Measurements from ENCODE around the gene PIGT.

Gene PIGT

DNA sequence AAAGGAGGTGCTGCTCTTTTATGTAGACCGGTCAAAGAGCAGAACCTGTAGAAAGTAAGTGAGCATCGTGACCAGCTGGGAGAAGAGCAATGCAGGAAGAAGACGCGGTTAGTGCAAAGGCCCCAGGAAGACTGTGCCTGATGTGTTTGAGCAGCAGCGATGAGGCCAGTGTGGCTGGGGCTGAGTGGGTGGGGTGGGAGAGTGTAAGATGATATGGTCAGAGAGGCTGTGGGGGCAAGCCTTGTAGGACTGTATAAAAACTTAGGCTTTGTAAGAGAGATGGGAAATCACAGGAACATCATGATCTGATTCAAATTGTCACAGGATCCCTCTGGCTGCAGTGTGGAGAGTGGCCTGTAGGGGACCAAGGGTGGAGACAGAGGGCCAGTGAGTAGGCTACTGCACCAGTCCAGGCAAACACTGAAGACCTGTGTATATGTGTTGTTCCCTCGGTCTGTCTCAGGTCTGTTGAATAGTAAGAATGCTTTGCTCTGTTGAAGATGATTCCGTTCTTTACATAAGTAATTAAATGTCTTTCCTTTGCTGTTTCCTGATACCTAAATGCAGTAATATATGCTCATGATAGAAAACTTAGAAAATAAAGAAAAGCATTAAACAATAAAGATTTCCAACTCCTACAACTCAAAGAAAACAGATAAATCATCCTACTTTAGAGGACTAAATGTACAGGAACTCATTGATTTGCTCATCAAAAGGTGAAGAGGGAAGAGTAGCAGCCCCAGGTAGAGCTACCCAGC, 30.0 kb downstream of the PIGT start:
- Histone ChIP-seq H2BK120ac (ENCODE audit: insufficient read depth, low read length, poor library complexity) (peak overlapping the region; percentile 65), H4K8ac (ENCODE audit: low read depth, low read length) (peak overlapping the region; percentile 55), H3K9ac (ENCODE audit: low read length) (no peak overlapping the region), H3K4me3 (ENCODE audit: low read depth, low read length) (no peak overlapping the region), H3K14ac (ENCODE audit: low read length) (peak overlapping the region; percentile 58), H2AFZ (ENCODE audit: insufficient read depth, low read length, poor library complexity) (no peak overlapping the region), H3K9me3 (ENCODE audit: insufficient read depth, low read depth, low read length) (peaks cover 2% of the 10 kb centered on the region), H3K79me1 (ENCODE audit: low read length) (peaks cover 22% of the 10 kb centered on the region), H2BK5ac (ENCODE audit: low read depth, low read length, poor library complexity) (peak overlapping the region; percentile 53), H3K18ac (ENCODE audit: low read length) (peak overlapping the region; percentile 24), H3K79me2 (ENCODE audit: control insufficient read depth, insufficient read depth, low read length, poor library complexity) (peaks cover 3% of the 10 kb centered on the region), H3K36me3 (ENCODE audit: control insufficient read depth in 1 of 2, insufficient read depth in 2 of 2, low read length in 2 of 2) (no peaks in the 10 kb centered on the region), H3K4me1 (ENCODE audit: control insufficient read depth in 1 of 2, insufficient read depth in 2 of 2, low read length in 2 of 2) (peaks cover 34 to 36% of the 10 kb centered on the region in 2 experiments), H3K27me3 (ENCODE audit: insufficient read depth, low read length) (no peaks in the 10 kb centered on the region), H2AK5ac (ENCODE audit: low read length) (peak overlapping the region; percentile 91), H3K4me2 (ENCODE audit: low read length) (no peak overlapping the region), H4K12ac (ENCODE audit: low read depth, low read length) (no peak overlapping the region), H3K4ac (ENCODE audit: low read depth, low read length) (peak overlapping the region; percentile 24), H3K23ac (ENCODE audit: low read length) (no peak overlapping the region), H2BK12ac (ENCODE audit: low read length) (peak overlapping the region; percentile 81), H3K27ac (ENCODE audit: low read depth, low read length) (peak overlapping the region; percentile 9), H4K91ac (ENCODE audit: low read depth, low read length) (peak overlapping the region; percentile 67)
- no CpG with 5 or more reads among the region's 7 CpGs for WGBS (ENCODE audit: extremely low coverage, insufficient coverage, insufficient read length)
- peak; percentile 53 to 73 for DNase-seq

DNA sequence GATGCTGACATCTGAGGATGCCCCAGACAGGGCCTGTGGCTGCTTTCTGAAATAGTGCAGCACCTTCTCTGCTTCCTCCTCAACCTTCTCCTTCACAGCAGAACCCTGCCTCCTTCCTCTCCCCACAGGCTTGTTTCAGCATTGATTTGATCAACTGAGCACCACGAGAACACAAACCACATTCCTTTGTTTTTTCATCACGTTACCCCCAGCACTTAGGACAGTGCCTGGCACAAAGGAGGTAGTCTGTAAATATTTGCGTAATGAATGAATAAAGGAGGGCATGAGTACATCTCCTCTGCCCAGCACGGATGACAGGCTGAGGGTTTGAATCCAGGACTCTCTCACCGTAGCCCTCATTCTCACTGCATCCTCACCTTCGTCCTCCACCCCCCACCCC, 32.3 kb downstream of the PIGT start:
- peaks cover 16% of the 10 kb centered on the region for H3K79me1 ChIP-seq (ENCODE audit: low read length)
- H2BK12ac ChIP-seq (ENCODE audit: low read length): peak overlapping the region; percentile 46
- no peak overlapping the region for H2AK5ac ChIP-seq (ENCODE audit: low read length)
- peaks cover 3% of the 10 kb centered on the region for H3K79me2 ChIP-seq (ENCODE audit: control insufficient read depth, insufficient read depth, low read length, poor library complexity)
- DNase-seq: no peak
- peaks cover 27 to 29% of the 10 kb centered on the region in 2 experiments for H3K4me1 ChIP-seq (ENCODE audit: control insufficient read depth in 1 of 2, insufficient read depth in 2 of 2, low read length in 2 of 2)
- H2BK120ac ChIP-seq (ENCODE audit: insufficient read depth, low read length, poor library complexity): no peak overlapping the region
- no peak overlapping the region for H4K12ac ChIP-seq (ENCODE audit: low read depth, low read length)
- H3K4me3 ChIP-seq (ENCODE audit: low read depth, low read length): no peak overlapping the region
- H3K36me3 ChIP-seq (ENCODE audit: control insufficient read depth in 1 of 2, insufficient read depth in 2 of 2, low read length in 2 of 2): no peaks in the 10 kb centered on the region
- H3K23ac ChIP-seq (ENCODE audit: low read length): no peak overlapping the region
- no peaks in the 10 kb centered on the region for H3K27me3 ChIP-seq (ENCODE audit: insufficient read depth, low read length)
- H4K91ac ChIP-seq (ENCODE audit: low read depth, low read length): no peak overlapping the region
- no peak overlapping the region for H2BK5ac ChIP-seq (ENCODE audit: low read depth, low read length, poor library complexity)
- no peak overlapping the region for H2AFZ ChIP-seq (ENCODE audit: insufficient read depth, low read length, poor library complexity)
- no peak overlapping the region for H3K18ac ChIP-seq (ENCODE audit: low read length)
- no peak overlapping the region for H4K8ac ChIP-seq (ENCODE audit: low read depth, low read length)
- H3K27ac ChIP-seq (ENCODE audit: low read depth, low read length): peak overlapping the region; percentile 10
- peaks cover 2% of the 10 kb centered on the region for H3K9me3 ChIP-seq (ENCODE audit: insufficient read depth, low read depth, low read length)
- no CpG with 5 or more reads among the region's 6 CpGs for WGBS (ENCODE audit: extremely low coverage, insufficient coverage, insufficient read length)
- H3K9ac ChIP-seq (ENCODE audit: low read length): no peak overlapping the region
- no peak overlapping the region for H3K4me2 ChIP-seq (ENCODE audit: low read length)
- no peak overlapping the region for H3K14ac ChIP-seq (ENCODE audit: low read length)
- no peak overlapping the region for H3K4ac ChIP-seq (ENCODE audit: low read depth, low read length)

DNA sequence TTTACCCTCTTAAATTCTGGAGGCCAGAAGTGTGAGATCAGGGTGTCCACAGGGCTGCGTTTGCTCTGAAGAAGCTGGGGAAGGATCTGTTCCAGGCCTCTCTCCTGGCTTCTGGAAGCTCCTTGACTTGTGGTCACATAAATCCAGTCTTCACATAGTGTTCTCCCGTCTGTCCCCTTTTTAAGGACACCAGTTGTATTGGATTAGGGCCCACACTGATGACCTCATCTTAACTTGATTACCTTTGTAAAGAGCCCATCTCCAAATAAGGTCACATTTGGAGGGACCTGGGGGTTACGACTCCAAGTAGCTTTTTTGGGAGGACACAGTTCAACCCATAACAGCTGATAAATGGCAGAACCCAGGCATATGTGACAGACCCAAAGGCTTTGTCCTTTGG, 33.6 kb downstream of the PIGT start:
- no peak overlapping the region for H3K4me2 ChIP-seq (ENCODE audit: low read length)
- no peak for DNase-seq
- H3K4me1 ChIP-seq (ENCODE audit: control insufficient read depth in 1 of 2, insufficient read depth in 2 of 2, low read length in 2 of 2): peaks cover 21 to 22% of the 10 kb centered on the region in 2 experiments
- H2AK5ac ChIP-seq (ENCODE audit: low read length): no peak overlapping the region
- H2BK12ac ChIP-seq (ENCODE audit: low read length): peak overlapping the region; percentile 69
- no peak overlapping the region for H4K8ac ChIP-seq (ENCODE audit: low read depth, low read length)
- peak overlapping the region; percentile 41 for H4K91ac ChIP-seq (ENCODE audit: low read depth, low read length)
- H2AFZ ChIP-seq (ENCODE audit: insufficient read depth, low read length, poor library complexity): no peak overlapping the region
- peak overlapping the region; percentile 48 for H2BK120ac ChIP-seq (ENCODE audit: insufficient read depth, low read length, poor library complexity)
- no peak overlapping the region for H4K12ac ChIP-seq (ENCODE audit: low read depth, low read length)
- no peaks in the 10 kb centered on the region for H3K79me2 ChIP-seq (ENCODE audit: control insufficient read depth, insufficient read depth, low read length, poor library complexity)
- no peak overlapping the region for H3K4ac ChIP-seq (ENCODE audit: low read depth, low read length)
- H3K4me3 ChIP-seq (ENCODE audit: low read depth, low read length): no peak overlapping the region
- no peak overlapping the region for H3K23ac ChIP-seq (ENCODE audit: low read length)
- H3K27ac ChIP-seq (ENCODE audit: low read depth, low read length): no peak overlapping the region
- peaks cover 4% of the 10 kb centered on the region for H3K9me3 ChIP-seq (ENCODE audit: insufficient read depth, low read depth, low read length)
- no peak overlapping the region for H3K18ac ChIP-seq (ENCODE audit: low read length)
- no CpG with 5 or more reads among the region's 3 CpGs for WGBS (ENCODE audit: extremely low coverage, insufficient coverage, insufficient read length)
- H3K36me3 ChIP-seq (ENCODE audit: control insufficient read depth in 1 of 2, insufficient read depth in 2 of 2, low read length in 2 of 2): no peaks in the 10 kb centered on the region
- no peaks in the 10 kb centered on the region for H3K27me3 ChIP-seq (ENCODE audit: insufficient read depth, low read length)
- no peak overlapping the region for H3K14ac ChIP-seq (ENCODE audit: low read length)
- H3K79me1 ChIP-seq (ENCODE audit: low read length): peaks cover 8% of the 10 kb centered on the region
- H2BK5ac ChIP-seq (ENCODE audit: low read depth, low read length, poor library complexity): peak overlapping the region; percentile 39
- H3K9ac ChIP-seq (ENCODE audit: low read length): no peak overlapping the region

- H3K79me1 ChIP-seq (ENCODE audit: low read length): peaks cover 6% of the 10 kb centered on the region
- no peak overlapping the region for H4K8ac ChIP-seq (ENCODE audit: low read depth, low read length)
- no peaks in the 10 kb centered on the region for H3K36me3 ChIP-seq (ENCODE audit: control insufficient read depth in 1 of 2, insufficient read depth in 2 of 2, low read length in 2 of 2)
- H3K4ac ChIP-seq (ENCODE audit: low read depth, low read length): no peak overlapping the region
- no CpG with 5 or more reads among the region's 5 CpGs for WGBS (ENCODE audit: extremely low coverage, insufficient coverage, insufficient read length)
- no peak overlapping the region for H2BK5ac ChIP-seq (ENCODE audit: low read depth, low read length, poor library complexity)
- H2AFZ ChIP-seq (ENCODE audit: insufficient read depth, low read length, poor library complexity): no peak overlapping the region
- H3K14ac ChIP-seq (ENCODE audit: low read length): no peak overlapping the region
- H3K4me1 ChIP-seq (ENCODE audit: control insufficient read depth in 1 of 2, insufficient read depth in 2 of 2, low read length in 2 of 2): peaks cover 19 to 20% of the 10 kb centered on the region in 2 experiments
- no peak overlapping the region for H3K27ac ChIP-seq (ENCODE audit: low read depth, low read length)
- H2AK5ac ChIP-seq (ENCODE audit: low read length): no peak overlapping the region
- H3K9ac ChIP-seq (ENCODE audit: low read length): no peak overlapping the region
- no peaks in the 10 kb centered on the region for H3K27me3 ChIP-seq (ENCODE audit: insufficient read depth, low read length)
- no peak overlapping the region for H4K91ac ChIP-seq (ENCODE audit: low read depth, low read length)
- peak; percentile 23 to 77 for DNase-seq
- H3K4me2 ChIP-seq (ENCODE audit: low read length): no peak overlapping the region
- peak overlapping the region; percentile 22 for H4K12ac ChIP-seq (ENCODE audit: low read depth, low read length)
- H3K4me3 ChIP-seq (ENCODE audit: low read depth, low read length): no peak overlapping the region
- H3K79me2 ChIP-seq (ENCODE audit: control insufficient read depth, insufficient read depth, low read length, poor library complexity): no peaks in the 10 kb centered on the region
- H2BK12ac ChIP-seq (ENCODE audit: low read length): no peak overlapping the region
- H3K23ac ChIP-seq (ENCODE audit: low read length): no peak overlapping the region
- no peak overlapping the region for H2BK120ac ChIP-seq (ENCODE audit: insufficient read depth, low read length, poor library complexity)
- H3K9me3 ChIP-seq (ENCODE audit: insufficient read depth, low read depth, low read length): peaks cover 4% of the 10 kb centered on the region
- no peak overlapping the region for H3K18ac ChIP-seq (ENCODE audit: low read length)
These were observed 34.3 kb downstream of the PIGT start for GRCh38 chr20:45450097-45450818.
